ENCODE data around the gene MRC2.

DNA sequence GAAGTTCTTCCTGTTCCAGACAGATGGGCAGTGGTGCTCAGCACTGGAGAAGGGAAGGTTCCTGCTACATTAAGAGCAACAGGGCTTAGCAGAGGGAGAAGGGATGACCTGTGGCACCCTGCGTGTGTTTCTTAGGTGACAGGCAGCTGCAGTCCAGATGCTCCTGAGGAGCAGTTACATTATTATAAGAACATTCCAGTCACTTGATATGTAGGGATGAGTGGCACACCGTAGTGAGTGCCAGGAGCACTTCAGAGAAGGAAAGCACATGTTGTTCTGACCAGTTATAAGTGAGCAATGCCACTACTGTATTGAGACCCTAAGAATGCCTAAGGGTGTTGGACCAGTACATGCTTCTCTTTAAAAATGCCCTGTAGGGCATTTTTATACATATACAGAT, 39.9 kb upstream of the MRC2 start:
- no peak for TF ChIP-seq CTCF (IDR thresholded peaks at IDR 0.05; ENCODE audit: insufficient read depth, low read length, poor library complexity, severe bottlenecking)
- TF ChIP-seq EZH2phosphoT487 (conservative IDR thresholded peaks at IDR 0.05; ENCODE audit: low read length) = no peak
